Stimulated activated naive CD4-positive, alpha-beta T cell treated with Interleukin-2 at 50 U/mL for 16 hours (primary cell): ENCODE measurements around the gene ERVFRD-1.
"Not testable (repeated sequence)": the region's sequence is repeated elsewhere in the genome, so short reads cannot be mapped to it uniquely, and the experiment has no call there.

Experiments
- DNase-seq: peaks from one replicate; lab custom pipeline; 2025; lab: John Stamatoyannopoulos, UW

The ERVFRD-1 gene

DNA sequence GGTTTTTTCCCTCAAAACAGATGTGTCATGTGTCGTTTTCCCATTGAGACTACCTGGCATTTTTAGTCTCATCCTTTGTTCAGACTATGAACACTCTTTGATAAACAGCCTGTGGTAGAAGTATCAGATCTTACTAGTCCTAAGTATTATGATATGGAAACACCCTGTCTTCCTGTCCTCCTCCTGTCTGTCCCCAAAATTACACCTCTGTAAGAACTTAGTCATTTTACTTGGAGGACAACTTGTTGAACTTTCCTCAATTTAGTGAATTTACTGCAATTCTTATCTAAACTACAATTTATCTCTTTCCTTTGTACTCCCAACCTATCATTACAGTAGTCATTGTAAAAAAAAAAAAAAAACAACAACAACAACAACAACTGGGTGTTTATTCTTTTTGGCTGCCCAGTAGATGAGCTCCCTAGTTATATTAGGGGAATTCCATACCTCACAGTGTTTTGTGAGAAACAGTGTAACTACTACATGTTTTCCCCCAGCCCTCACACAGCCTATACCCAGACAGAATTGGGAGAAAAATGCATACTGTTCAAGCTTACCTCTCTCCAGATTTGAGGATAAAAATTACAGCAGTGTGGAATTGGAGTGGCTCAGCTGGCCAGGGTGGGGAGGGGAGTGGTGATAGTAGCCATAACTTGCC, 18.5 kb upstream of the ERVFRD-1 start:
- DNase-seq, result no peak

GRCh38 chr6:11128608-11129007, 17.1 kb upstream of the ERVFRD-1 start:
- no peak for DNase-seq

- DNase-seq, result no peak
Observed at GRCh38 chr6:11126876-11127275, 15.4 kb upstream of the ERVFRD-1 start.

- no peak for DNase-seq
Observed at GRCh38 chr6:11123978-11124377, 12.5 kb upstream of the ERVFRD-1 start.

DNA sequence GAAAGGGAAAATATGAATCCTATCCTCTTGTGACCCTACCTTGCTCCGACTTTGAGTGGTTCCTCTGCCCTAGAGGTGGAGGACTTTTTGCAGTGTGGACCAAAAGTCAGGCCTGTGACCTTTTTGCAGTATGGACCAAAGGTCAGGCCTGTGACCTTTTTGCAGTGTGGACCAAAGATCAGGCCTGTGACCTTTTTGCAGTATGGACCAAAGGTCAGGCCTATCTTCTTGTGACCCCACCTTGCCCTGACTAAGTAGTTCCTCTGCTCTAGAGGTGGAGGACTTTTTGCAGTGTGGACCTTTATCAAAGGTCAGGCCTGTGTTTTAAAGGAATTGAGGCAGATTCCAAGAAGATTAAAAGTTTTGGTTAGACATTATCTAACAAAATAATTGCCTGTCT, 10.9 kb upstream of the ERVFRD-1 start:
- no peak for DNase-seq

DNA sequence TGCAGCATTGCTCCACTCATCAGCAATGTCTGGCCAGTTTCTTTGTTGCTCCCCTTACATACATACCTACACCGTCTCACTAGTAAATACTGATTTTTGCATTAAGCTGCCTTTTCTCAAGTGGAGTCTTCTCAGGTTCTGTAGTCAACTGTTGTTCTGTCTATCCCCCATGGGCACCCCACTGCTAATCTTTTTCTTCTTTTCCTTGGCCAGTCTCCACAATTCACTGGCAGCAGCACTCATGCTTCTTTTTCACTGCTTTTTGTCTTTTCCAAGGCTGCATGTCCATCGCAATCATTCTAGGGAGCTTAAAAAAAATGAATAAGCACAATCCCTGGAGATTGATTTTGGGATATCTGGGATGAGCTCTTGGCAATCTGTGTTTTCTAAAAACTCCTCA, 10.3 kb upstream of the ERVFRD-1 start:
- DNase-seq, result no peak

- DNase-seq, result no peak
Observed at GRCh38 chr6:11120271-11121005, 8.9 kb upstream of the ERVFRD-1 start.

- not testable (repeated sequence) for DNase-seq
Observed at GRCh38 chr6:11115808-11116536, 4.4 kb upstream of the ERVFRD-1 start.

- DNase-seq, result no peak
Observed at GRCh38 chr6:11113038-11113437, 1.5 kb upstream of the ERVFRD-1 start.

- DNase-seq, result no peak
Observed at GRCh38 chr6:11111769-11112437, 378 bp upstream of the ERVFRD-1 start.

DNA sequence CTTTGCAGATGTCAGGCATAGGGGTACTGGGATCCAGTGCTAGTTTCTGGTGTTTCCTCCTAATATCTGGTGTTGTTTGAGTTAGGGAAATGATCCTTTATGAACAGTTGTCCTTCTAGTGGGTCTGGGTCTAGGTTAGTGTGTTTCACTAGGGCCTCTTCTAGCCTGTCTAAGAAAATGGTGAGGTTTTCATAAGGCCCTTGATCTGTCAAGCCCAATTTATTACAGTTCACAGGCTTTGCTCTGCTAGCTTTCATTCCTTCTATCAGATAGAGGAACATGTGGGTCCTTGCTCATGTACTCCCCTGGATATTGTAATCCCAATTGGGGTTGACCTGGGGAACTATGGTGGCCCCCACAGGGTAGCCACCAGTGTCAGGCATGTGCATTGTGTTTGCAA, 2.8 kb downstream of the ERVFRD-1 start:
- no peak for DNase-seq

GRCh38 chr6:11103065-11103464, 8.5 kb downstream of the ERVFRD-1 start:
- no peak for DNase-seq

- no peak for DNase-seq
Observed at GRCh38 chr6:11101417-11101816, 10.1 kb downstream of the ERVFRD-1 start.

- no peak for DNase-seq
Observed at GRCh38 chr6:11098004-11098403, 13.5 kb downstream of the ERVFRD-1 start.

DNA sequence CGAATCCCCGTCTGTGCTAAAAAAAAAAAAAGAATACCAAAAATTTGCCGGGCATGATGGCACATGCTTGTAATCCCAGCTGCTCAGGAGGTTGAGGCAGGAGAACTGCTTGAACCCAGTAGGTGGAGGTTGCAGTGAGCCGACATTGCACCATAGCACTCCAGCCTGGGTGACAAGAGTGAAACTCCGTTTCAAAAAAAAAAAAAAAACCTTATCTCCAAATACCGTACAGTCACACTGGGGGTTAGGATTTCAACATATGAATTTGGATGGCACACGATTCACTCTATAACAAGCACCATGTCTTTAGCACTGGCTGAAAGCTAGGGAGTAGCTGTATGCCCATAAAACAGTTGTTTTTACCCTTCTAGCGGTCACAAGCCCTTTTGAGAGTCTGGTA, 14.0 kb downstream of the ERVFRD-1 start:
- no peak for DNase-seq

DNA sequence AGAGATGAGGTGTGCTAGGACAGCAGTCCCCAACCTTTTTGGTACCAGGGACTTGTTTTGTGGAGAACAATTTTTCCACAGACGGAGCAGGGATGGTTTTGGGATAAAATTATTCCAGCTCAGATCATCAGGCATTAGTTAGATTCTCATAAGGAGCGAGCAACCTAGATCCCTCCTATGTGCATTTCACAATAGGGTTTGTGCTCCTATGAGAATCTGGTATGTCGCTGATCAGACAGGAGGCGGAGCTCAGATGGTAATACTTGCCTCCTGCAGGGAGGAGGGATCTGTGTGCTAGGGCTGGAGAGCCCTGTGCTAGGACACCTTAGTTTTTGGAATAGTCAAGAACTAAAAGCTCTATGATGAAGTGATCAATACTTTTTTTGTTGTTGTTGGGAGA, 15.4 kb downstream of the ERVFRD-1 start:
- peak; percentile 3 for DNase-seq

DNA sequence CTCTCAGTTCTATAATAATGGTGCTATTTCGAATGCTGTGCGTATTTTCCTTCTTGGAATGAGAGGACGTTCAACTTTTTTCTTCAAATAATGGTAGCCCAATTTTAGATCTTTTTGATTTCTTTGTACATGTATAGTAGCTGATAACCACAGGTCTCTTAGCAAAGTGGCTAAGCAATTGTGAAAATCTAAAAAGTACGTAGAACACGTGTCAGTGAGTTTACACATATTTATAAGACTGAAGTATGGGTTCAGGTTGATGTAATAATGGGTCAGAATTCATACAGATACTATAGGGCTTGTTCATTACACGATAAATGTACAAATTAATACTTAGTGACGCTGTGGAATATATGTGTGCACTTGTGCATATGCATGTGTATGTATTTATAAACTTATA, 16.6 kb downstream of the ERVFRD-1 start:
- DNase-seq, result no peak

- peak; percentile 39 for DNase-seq
Observed at GRCh38 chr6:11094411-11094851, 17.1 kb downstream of the ERVFRD-1 start.

DNA sequence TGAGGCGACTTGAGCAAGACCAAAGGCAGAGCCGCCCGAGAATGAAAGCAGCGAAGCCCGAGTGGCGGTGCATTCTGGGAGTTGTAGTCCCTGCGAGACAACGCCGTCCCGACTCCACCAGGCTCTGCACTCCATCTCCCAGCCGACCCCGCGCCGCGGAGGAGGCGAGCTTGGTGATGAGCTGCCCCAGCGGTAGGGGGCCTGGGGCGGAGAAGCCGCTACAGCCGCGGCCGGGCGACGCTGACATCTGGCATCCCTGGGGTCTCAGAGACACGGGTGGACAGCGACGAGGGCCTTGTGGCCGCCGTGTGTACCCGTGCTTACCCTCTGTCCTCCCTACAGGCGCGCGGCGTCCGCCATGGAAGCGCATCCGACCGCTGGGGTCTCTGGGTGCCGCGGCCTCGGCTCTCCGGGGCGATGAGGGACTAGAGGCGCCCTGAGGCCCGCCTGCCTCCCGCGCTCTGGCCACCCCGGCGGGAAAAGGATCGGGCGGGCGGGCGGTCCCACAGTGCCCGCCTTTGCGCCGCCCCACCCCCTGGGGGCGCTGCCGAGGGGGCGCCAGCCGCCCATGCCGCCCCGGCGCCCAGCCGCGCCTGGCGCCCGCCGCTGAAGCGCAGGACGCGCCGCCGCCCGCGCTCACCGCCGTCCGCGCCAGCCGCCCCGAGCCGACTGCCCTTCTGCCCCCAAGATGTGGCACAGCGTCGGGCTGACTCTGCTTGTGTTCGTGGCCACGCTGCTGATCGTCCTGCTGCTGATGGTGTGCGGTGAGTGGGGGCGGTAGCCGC, 17.7 kb downstream of the ERVFRD-1 start, which contains the start of gene SMIM13:
Gene SMIM13 (plus strand): TSS at position 209 of the 785 bp plus-strand sequence. CDS start 480 bp downstream, at position 689.
- DNase-seq, result peak; percentile 96

GRCh38 chr6:11093376-11093625, 18.2 kb downstream of the ERVFRD-1 start:
- no peak for DNase-seq

DNA sequence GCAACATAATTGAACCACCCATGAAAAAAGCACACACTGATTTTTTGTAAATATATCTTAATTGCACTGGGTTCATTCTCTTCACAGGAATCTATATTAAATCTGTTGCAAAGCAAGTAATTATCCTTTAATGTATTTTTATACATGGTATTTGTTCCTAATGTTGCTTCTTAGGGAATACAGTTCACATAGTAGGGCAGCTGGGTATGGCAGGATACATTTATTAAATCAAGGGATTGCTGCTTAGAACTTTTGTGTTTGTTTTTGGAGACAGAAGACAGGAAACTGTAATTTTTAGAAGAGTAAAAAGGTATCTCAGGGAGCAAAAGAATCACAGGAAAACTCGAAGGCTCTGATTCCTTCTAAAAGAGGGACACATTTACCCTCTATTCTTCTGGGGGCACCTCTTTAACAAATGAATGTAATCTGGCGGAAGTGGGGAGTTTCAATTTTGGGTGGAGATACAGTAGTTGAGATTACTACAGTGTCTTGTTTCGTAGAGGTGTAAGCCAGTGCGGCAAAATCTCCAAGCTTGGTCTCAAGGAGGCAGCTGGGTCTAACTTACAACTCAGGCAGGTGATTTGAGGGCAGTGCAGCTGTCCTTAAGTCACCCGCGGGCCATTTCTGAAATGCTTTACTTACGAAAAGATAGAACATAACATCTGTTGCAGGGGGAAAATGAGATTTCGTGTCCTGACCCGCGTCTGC, 18.7 kb downstream of the ERVFRD-1 start:
- DNase-seq, result peak; percentile 36
